ENCODE data around the gene YBEY.
"Not testable (repeated sequence)": the region's sequence is repeated elsewhere in the genome, so short reads cannot be mapped to it uniquely, and the experiment has no call there.

Gene YBEY

GRCh38 chr21:46239817-46240325 is 46.3 kb upstream of the YBEY start (continued):
- no peak for TF ChIP-seq CSDC2 (CRISPR knock-in tag; IDR thresholded peaks at IDR 0.05)
- no peak for TF ChIP-seq ZFP3 (CRISPR knock-in tag; IDR thresholded peaks at IDR 0.05)

GRCh38 chr21:46241577-46241976 is 44.6 kb upstream of the YBEY start:
- not testable (repeated sequence) for ATAC-seq

- TF ChIP-seq OSR1 (CRISPR knock-in tag; IDR thresholded peaks at IDR 0.05) = no peak
- TF ChIP-seq ZNF70 (CRISPR knock-in tag; IDR thresholded peaks at IDR 0.05) = no peak
- ATAC-seq = no peak
Observed at GRCh38 chr21:46243325-46243724, 42.8 kb upstream of the YBEY start.

GRCh38 chr21:46243960-46244361 is 42.2 kb upstream of the YBEY start:
- TF ChIP-seq ESRRG (CRISPR knock-in tag; IDR thresholded peaks at IDR 0.05) (no peak), SNAI2 (CRISPR knock-in tag; IDR thresholded peaks at IDR 0.05) (no peak), RARB (CRISPR knock-in tag; IDR thresholded peaks at IDR 0.05) (no peak)
- ATAC-seq = no peak

- ATAC-seq = no peak
- TF ChIP-seq OSR1 (CRISPR knock-in tag; IDR thresholded peaks at IDR 0.05) (no peak), ZNF8 (CRISPR knock-in tag; IDR thresholded peaks at IDR 0.05) (no peak), BACH2 (CRISPR knock-in tag; IDR thresholded peaks at IDR 0.05; ENCODE audit: borderline replicate concordance) (no peak), ZFP3 (CRISPR knock-in tag; IDR thresholded peaks at IDR 0.05) (no peak), ARNTL (CRISPR knock-in tag; IDR thresholded peaks at IDR 0.05; ENCODE audit: borderline replicate concordance, low read depth) (no peak), ZFP30 (CRISPR knock-in tag; IDR thresholded peaks at IDR 0.05) (no peak), TCF4 (CRISPR knock-in tag; IDR thresholded peaks at IDR 0.05; ENCODE audit: borderline replicate concordance) (no peak), ESRRG (CRISPR knock-in tag; IDR thresholded peaks at IDR 0.05) (no peak), CSRNP3 (CRISPR knock-in tag; IDR thresholded peaks at IDR 0.05) (no peak), RARB (CRISPR knock-in tag; IDR thresholded peaks at IDR 0.05) (no peak)
Observed at GRCh38 chr21:46244602-46245001, 41.5 kb upstream of the YBEY start.

GRCh38 chr21:46245213-46245915 is 40.8 kb upstream of the YBEY start:
- no peak; the same call in 2 of the 3 replicates for ATAC-seq
- TF ChIP-seq TOX (CRISPR knock-in tag; IDR thresholded peaks at IDR 0.05; ENCODE audit: borderline replicate concordance) (no peak), SNAI2 (CRISPR knock-in tag; IDR thresholded peaks at IDR 0.05) (no peak), CSRNP3 (CRISPR knock-in tag; IDR thresholded peaks at IDR 0.05) (no peak), POU6F1 (CRISPR knock-in tag; IDR thresholded peaks at IDR 0.05; ENCODE audit: borderline replicate concordance, low read depth) (no peak), RARB (CRISPR knock-in tag; IDR thresholded peaks at IDR 0.05) (no peak), TSHZ2 (CRISPR knock-in tag; IDR thresholded peaks at IDR 0.05) (no peak), ZNF8 (CRISPR knock-in tag; IDR thresholded peaks at IDR 0.05) (no peak), PATZ1 (CRISPR knock-in tag; IDR thresholded peaks at IDR 0.05; ENCODE audit: borderline replicate concordance) (no peak)

All from SK-N-SH treated with all-trans-retinoic acid at 6 μM for 48 hours (cell line).